Liver (tissue), 9 donors: Measurements from ENCODE around the gene ZNF827. TPM values are rescaled to one million over a fixed set of nuclear protein-coding genes. Genes with fewer than 3 reads are reported as not detected.

Source experiments
- DNase-seq: peaks from one replicate; pipeline ENCODE4 v3.0.0-alpha.2; 2017; ENCODE audit warnings: low spot score
- H3K27ac ChIP-seq, 2 donors: one replicate each; pipeline ENCODE4 v1.7.0; 2013; ENCODE audit warnings: inconsistent platforms in 2 of 2, low read length in 2 of 2, control low read depth in 1 of 2, low read depth in 1 of 2, mild to moderate bottlenecking in 1 of 2
- H3K27me3 ChIP-seq, 4 donors: one replicate each; pipeline versions ENCODE4 v1.6.1 to v1.7.0; 2013; ENCODE audit warnings: low read length in 3 of 4, inconsistent platforms in 1 of 4, mild to moderate bottlenecking in 1 of 4, moderate library complexity in 1 of 4; ENCODE audit not compliant: control insufficient read depth in 4 of 4, insufficient read depth in 4 of 4
- H3K36me3 ChIP-seq, 4 donors: one replicate each; pipeline versions ENCODE4 v1.6.1 to v1.7.0; 2013; ENCODE audit warnings: low read length in 3 of 4, mild to moderate bottlenecking in 3 of 4, low read depth in 1 of 4, moderate library complexity in 1 of 4; ENCODE audit not compliant: control insufficient read depth in 4 of 4, insufficient read depth in 3 of 4
- H3K4me1 ChIP-seq, 4 donors: one replicate each; pipeline versions ENCODE4 v1.6.1 to v1.7.0; 2013; ENCODE audit warnings: low read length in 3 of 4, mild to moderate bottlenecking in 3 of 4, moderate library complexity in 1 of 4; ENCODE audit not compliant: control insufficient read depth in 4 of 4, insufficient read depth in 4 of 4
- H3K4me3 ChIP-seq, 3 donors: one replicate each; pipeline versions ENCODE4 v1.6.1 to v1.7.0; 2013; ENCODE audit warnings: low read length in 3 of 3, control low read depth in 1 of 3, low read depth in 1 of 3, mild to moderate bottlenecking in 1 of 3
- H3K9ac ChIP-seq, 2 donors: one replicate each; pipeline ENCODE4 v1.7.0; 2013; ENCODE audit warnings: low read length in 2 of 2, mild to moderate bottlenecking in 2 of 2, moderate library complexity in 2 of 2, control low read depth in 1 of 2, low read depth in 1 of 2
- H3K9me3 ChIP-seq, 4 donors: one replicate each; pipeline versions ENCODE4 v1.6.1 to v1.7.0; 2013; ENCODE audit warnings: low read length in 3 of 4; ENCODE audit not compliant: control insufficient read depth in 4 of 4
- FOXA2 ChIP-seq: IDR thresholded peaks from 2 replicates; pipeline ENCODE4 v1.6.1; 2016; ENCODE audit warnings: antibody characterized with exemption
- GABPA ChIP-seq, 2 donors: IDR thresholded peaks in 1 of 2; conservative IDR thresholded peaks in 1 of 2; 2 replicates each; pipeline ENCODE4 v1.6.1; 2016; ENCODE audit warnings: antibody characterized with exemption in 2 of 2, mild to moderate bottlenecking in 1 of 2, moderate library complexity in 1 of 2
- HNF4A ChIP-seq, 2 donors: conservative IDR thresholded peaks; 2 replicates each; pipeline ENCODE4 v1.6.1; 2016; ENCODE audit warnings: antibody characterized with exemption in 2 of 2, mild to moderate bottlenecking in 2 of 2
- HNF4G ChIP-seq: IDR thresholded peaks from 2 replicates; pipeline ENCODE4 v1.6.1; 2016; ENCODE audit warnings: antibody characterized with exemption
- RXRA ChIP-seq, 2 donors: IDR thresholded peaks; 2 replicates each; pipeline ENCODE4 v1.6.1; 2017 to 2018; ENCODE audit warnings: antibody characterized with exemption in 2 of 2, mild to moderate bottlenecking in 1 of 2
- YY1 ChIP-seq: IDR thresholded peaks from 2 replicates; pipeline ENCODE4 v1.6.1; 2016; ENCODE audit warnings: antibody characterized with exemption, mild to moderate bottlenecking
- ZBTB33 ChIP-seq: IDR thresholded peaks from 2 replicates; pipeline ENCODE4 v1.6.1; 2016; ENCODE audit warnings: antibody characterized with exemption
- WGBS: extraction: QIAGEN DNeasy Blood & Tissue Kit; methylation state at CpG from one replicate; pipeline ENCODE4 v1.1.7; 2013; 5-methylcytosine and 5-hydroxymethylcytosine counted together
- polyA plus RNA-seq, 2 donors: library from polyadenylated mRNA; stranded (reverse) in 1 of 2; unstranded in 1 of 2; fragments of 200-250 nt in 1 of 2; fragments of >200 nt in 1 of 2; fragmentation: Nextera tagmentation in 1 of 2; extraction: Ambion mirVana in 1 of 2; gene quantifications; one replicate each; pipeline versions ENCODE4 v1.2.1 to v1.2.3, GENCODE V29; 2013 to 2015
- total RNA-seq, 2 donors: library from RNA; depleted of rRNA; stranded (reverse); fragments of >200 nt; gene quantifications; one replicate each; pipeline ENCODE4 v1.2.3, GENCODE V29; 2014
- TF ChIP-seq, protein P1 (sequence below): IDR thresholded peaks from 2 replicates; pipeline ENCODE4 v1.6.1; 2016; ENCODE audit warnings: antibody characterized with exemption
- TF ChIP-seq, protein P2 (sequence below): IDR thresholded peaks from 2 replicates; pipeline ENCODE4 v1.6.1; 2016; ENCODE audit warnings: antibody characterized with exemption, mild to moderate bottlenecking
- TF ChIP-seq, protein P3 (sequence below): IDR thresholded peaks from 2 replicates; pipeline ENCODE4 v1.6.1; 2016; ENCODE audit warnings: antibody characterized with exemption
- donor health status: healthy.
- donor health status: healthy.
- donor health status: healthy.
- donor health status: healthy.
- donor health status: healthy.

ZNF827 gene
- total and polyA plus RNA-seq, 4 donors: 0.46 to 2.9 (median 1.2) TPM

DNA sequence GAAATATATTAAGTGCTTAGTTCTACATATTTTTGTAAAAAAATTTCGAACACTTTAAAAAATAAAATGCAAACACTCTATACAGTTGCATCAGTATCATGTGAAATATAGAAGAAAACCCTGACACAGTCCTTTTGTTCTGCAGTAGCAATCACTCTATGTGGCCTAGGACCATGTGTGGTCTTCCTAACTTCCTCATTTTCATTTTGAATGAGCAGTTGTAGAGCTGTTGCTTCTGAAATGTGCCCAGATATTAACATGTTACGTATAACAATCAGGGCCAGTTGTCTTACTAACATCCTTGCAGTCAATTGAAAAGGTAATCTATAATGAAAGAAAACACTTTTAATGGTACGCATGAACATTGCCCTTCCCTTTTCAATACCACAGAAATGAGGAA, 107.9 kb downstream of the ZNF827 start:
- Histone ChIP-seq H3K36me3 (no peaks in the 10 kb centered on the region), H3K27me3 (no peaks in the 10 kb centered on the region), H3K9ac (no peak overlapping the region), H3K4me1 (no peaks in the 10 kb centered on the region), H3K9me3 (no peaks in the 10 kb centered on the region), H3K27ac (no peak overlapping the region), H3K4me3 (no peak overlapping the region)
- TF ChIP-seq GABPA (IDR thresholded peaks at IDR 0.05 in 1 of 2, conservative IDR thresholded peaks at IDR 0.05 in 1 of 2): no peak
- no peak for TF ChIP-seq YY1
- TF ChIP-seq HNF4A (conservative IDR thresholded peaks at IDR 0.05): no peak
- no peak for TF ChIP-seq RXRA (IDR thresholded peaks at IDR 0.05)
- TF ChIP-seq, protein P1, sequence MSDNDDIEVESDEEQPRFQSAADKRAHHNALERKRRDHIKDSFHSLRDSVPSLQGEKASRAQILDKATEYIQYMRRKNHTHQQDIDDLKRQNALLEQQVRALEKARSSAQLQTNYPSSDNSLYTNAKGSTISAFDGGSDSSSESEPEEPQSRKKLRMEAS: no peak
- TF ChIP-seq, protein P2, sequence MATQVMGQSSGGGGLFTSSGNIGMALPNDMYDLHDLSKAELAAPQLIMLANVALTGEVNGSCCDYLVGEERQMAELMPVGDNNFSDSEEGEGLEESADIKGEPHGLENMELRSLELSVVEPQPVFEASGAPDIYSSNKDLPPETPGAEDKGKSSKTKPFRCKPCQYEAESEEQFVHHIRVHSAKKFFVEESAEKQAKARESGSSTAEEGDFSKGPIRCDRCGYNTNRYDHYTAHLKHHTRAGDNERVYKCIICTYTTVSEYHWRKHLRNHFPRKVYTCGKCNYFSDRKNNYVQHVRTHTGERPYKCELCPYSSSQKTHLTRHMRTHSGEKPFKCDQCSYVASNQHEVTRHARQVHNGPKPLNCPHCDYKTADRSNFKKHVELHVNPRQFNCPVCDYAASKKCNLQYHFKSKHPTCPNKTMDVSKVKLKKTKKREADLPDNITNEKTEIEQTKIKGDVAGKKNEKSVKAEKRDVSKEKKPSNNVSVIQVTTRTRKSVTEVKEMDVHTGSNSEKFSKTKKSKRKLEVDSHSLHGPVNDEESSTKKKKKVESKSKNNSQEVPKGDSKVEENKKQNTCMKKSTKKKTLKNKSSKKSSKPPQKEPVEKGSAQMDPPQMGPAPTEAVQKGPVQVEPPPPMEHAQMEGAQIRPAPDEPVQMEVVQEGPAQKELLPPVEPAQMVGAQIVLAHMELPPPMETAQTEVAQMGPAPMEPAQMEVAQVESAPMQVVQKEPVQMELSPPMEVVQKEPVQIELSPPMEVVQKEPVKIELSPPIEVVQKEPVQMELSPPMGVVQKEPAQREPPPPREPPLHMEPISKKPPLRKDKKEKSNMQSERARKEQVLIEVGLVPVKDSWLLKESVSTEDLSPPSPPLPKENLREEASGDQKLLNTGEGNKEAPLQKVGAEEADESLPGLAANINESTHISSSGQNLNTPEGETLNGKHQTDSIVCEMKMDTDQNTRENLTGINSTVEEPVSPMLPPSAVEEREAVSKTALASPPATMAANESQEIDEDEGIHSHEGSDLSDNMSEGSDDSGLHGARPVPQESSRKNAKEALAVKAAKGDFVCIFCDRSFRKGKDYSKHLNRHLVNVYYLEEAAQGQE: no peak
- TF ChIP-seq ZBTB33: no peak
- 83% methylated on average over 3 of the region's 3 CpGs for WGBS
- no peak for DNase-seq

DNA sequence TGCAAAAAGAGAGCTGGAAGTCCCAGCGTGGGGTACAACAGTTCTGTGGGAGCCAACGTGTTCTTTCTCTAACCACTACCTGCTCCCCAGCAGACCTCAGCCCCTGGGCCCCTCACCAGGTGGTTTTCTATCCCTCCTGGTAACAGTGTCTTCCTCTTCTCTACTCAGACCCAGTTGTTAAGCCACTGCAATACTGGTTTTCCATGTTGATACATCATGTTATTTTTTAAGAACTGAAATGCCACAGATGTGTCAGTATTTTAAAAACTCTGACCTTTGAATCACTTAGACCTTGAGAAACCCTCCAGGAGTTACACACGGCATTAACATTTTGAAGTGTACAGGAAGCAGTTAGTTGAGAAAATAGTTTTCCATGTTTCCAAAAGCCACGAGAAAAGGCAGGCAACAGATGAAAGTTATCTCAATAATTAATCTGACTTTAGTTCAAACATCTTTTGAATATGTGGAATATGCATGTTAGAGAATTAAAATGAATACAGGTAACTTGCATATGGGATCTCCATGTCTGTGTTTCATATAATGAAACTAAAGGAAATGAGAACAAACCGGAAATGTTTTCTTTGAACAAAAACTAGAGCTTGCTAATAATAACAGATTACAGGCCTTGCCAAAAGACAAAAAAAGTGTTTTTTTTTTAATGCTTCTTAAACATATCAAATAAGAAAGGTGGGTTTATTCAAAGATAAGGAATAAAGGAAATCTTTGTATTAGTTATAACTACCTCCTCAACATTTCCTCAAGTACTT, 108.8 kb downstream of the ZNF827 start:
- Histone ChIP-seq H3K9ac (no peak overlapping the region), H3K36me3 (no peaks in the 10 kb centered on the region), H3K27me3 (no peaks in the 10 kb centered on the region), H3K27ac (no peak overlapping the region), H3K4me1 (no peaks in the 10 kb centered on the region), H3K4me3 (no peak overlapping the region), H3K9me3 (no peaks in the 10 kb centered on the region)
- 79% methylated on average over 5 of the region's 5 CpGs for WGBS
- TF ChIP-seq, protein P3, sequence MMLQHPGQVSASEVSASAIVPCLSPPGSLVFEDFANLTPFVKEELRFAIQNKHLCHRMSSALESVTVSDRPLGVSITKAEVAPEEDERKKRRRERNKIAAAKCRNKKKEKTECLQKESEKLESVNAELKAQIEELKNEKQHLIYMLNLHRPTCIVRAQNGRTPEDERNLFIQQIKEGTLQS: no peak
- TF ChIP-seq HNF4G (no peak), FOXA2 (no peak)
- no peak for DNase-seq
